ENCODE measurements around the gene RGS3.

DNA sequence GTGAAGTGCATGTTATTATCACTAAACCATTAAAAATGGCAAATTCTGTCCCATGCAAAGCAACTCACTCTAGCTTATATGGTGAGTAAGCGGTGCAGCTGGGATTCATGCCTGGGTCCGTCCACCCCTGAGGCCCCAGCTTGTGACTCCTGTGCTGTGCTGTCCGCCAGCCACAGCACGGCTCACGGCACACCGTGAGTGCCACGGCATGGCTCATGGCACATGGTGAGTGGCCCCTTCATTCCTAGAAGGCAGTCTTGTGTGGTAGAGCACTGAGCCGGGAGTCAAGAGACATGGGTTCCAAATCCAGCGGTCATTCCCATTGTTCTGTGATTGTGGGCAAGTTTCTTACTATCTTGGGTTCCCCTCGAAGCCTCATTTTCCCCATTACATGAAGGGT is 18.8 kb downstream of the RGS3 start:
- no peak for TF ChIP-seq ZNF610 (tag by site-specific recombination; IDR thresholded peaks at IDR 0.05; ENCODE audit: borderline replicate concordance)
- TF ChIP-seq TSHZ1 (tag by site-specific recombination; IDR thresholded peaks at IDR 0.05; ENCODE audit: borderline replicate concordance): no peak
- TF ChIP-seq ZNF394 (tag by site-specific recombination; IDR thresholded peaks at IDR 0.05; ENCODE audit: borderline replicate concordance): no peak
- no peak for TF ChIP-seq CTCF (tag by site-specific recombination; IDR thresholded peaks at IDR 0.05)
- TF ChIP-seq ZNF521 (tag by site-specific recombination; IDR thresholded peaks at IDR 0.05): no peak
- TF ChIP-seq ZNF785 (tag by site-specific recombination; IDR thresholded peaks at IDR 0.05): no peak
- no peak for TF ChIP-seq YY1 (tag by site-specific recombination; IDR thresholded peaks at IDR 0.05)
- TF ChIP-seq, protein P1, sequence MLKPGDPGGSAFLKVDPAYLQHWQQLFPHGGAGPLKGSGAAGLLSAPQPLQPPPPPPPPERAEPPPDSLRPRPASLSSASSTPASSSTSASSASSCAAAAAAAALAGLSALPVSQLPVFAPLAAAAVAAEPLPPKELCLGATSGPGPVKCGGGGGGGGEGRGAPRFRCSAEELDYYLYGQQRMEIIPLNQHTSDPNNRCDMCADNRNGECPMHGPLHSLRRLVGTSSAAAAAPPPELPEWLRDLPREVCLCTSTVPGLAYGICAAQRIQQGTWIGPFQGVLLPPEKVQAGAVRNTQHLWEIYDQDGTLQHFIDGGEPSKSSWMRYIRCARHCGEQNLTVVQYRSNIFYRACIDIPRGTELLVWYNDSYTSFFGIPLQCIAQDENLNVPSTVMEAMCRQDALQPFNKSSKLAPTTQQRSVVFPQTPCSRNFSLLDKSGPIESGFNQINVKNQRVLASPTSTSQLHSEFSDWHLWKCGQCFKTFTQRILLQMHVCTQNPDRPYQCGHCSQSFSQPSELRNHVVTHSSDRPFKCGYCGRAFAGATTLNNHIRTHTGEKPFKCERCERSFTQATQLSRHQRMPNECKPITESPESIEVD (tag by site-specific recombination; IDR thresholded peaks at IDR 0.05): no peak
- no peak for TF ChIP-seq ZBTB8A (tag by site-specific recombination; IDR thresholded peaks at IDR 0.05)
- TF ChIP-seq EGR2 (tag by site-specific recombination; IDR thresholded peaks at IDR 0.05; ENCODE audit: low read depth): no peak
- no peak for TF ChIP-seq ZNF221 (tag by site-specific recombination; IDR thresholded peaks at IDR 0.05; ENCODE audit: borderline replicate concordance)
- TF ChIP-seq ATF2 (tag by site-specific recombination; IDR thresholded peaks at IDR 0.05; ENCODE audit: low read depth): no peak
- TF ChIP-seq, protein P2, sequence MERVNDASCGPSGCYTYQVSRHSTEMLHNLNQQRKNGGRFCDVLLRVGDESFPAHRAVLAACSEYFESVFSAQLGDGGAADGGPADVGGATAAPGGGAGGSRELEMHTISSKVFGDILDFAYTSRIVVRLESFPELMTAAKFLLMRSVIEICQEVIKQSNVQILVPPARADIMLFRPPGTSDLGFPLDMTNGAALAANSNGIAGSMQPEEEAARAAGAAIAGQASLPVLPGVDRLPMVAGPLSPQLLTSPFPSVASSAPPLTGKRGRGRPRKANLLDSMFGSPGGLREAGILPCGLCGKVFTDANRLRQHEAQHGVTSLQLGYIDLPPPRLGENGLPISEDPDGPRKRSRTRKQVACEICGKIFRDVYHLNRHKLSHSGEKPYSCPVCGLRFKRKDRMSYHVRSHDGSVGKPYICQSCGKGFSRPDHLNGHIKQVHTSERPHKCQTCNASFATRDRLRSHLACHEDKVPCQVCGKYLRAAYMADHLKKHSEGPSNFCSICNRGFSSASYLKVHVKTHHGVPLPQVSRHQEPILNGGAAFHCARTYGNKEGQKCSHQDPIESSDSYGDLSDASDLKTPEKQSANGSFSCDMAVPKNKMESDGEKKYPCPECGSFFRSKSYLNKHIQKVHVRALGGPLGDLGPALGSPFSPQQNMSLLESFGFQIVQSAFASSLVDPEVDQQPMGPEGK (tag by site-specific recombination; IDR thresholded peaks at IDR 0.05): no peak
- TF ChIP-seq ZBTB1 (tag by site-specific recombination; IDR thresholded peaks at IDR 0.05): no peak

All from HEK293 (cell line).